Measurements from ENCODE around the gene C1QL1. TPM values are rescaled to one million over a fixed set of nuclear protein-coding genes. Genes with fewer than 3 reads are reported as not detected.

C1QL1 gene
- total and polyA plus RNA-seq, 2 donors (not counting 3 experiments of a cell fraction or from before 2014, with no cell fraction given), result 0.35 to 0.72 TPM

GRCh38 chr17:45011767-45012166, 43.7 kb upstream of the C1QL1 start:
- no peak for FAIRE-seq
- CTCF ChIA-PET, result interaction anchor here (1.0 to 1.8 kb wide), 4 partner anchors 9 to 124 kb away, joined by 3 to 7 read pairs (median 4); partner anchors contain the start of genes ACBD4 and C1QL1

DNA sequence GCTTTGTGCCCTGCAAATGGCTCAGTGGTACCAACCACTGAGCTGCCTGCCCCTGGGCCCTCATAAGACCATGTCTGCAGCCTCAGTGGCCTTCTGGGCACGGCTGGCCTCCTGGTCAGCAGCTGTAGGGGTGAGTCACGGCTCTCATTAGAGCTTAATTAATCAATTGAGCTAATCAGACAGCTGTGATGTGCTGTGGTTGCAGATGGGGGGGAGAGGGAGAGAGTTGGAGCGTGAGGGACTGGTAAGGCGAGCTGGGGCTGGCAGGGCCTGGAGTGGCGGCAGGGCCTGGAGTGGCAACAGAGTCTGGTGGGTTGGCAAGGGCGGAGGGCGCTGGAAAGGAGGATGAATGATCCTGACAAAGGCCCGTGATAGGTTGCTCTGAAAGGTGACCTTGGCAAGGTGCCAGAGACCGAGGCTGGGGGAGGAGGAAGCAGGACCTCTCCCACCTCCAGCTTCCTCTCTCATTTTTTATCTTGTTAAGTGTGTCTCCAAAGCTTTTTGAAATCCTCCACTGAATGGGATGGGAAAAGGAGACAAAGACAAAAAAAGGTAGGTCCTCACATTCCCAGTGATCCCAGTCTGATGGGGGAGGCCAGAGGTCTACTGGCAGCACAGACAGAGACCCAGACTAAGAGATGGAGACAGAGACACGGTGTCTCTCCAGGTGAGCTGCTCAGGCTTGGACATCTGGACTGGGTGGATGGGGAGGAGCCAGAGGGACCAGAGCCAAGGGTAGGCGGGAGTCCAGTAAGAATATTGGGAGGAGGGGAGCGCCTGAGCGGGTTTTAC, 41.8 kb upstream of the C1QL1 start:
- no peak overlapping the region for H2AFZ ChIP-seq (ENCODE audit: low read depth, low read length)
- TF ChIP-seq EZH2 (IDR thresholded peaks at IDR 0.05; ENCODE audit: borderline replicate concordance, low read depth, low read length, severe bottlenecking) (no peak), MYC (IDR thresholded peaks at IDR 0.05; ENCODE audit: low read depth, low read length) (no peak)
- TF ChIP-seq, protein P1, sequence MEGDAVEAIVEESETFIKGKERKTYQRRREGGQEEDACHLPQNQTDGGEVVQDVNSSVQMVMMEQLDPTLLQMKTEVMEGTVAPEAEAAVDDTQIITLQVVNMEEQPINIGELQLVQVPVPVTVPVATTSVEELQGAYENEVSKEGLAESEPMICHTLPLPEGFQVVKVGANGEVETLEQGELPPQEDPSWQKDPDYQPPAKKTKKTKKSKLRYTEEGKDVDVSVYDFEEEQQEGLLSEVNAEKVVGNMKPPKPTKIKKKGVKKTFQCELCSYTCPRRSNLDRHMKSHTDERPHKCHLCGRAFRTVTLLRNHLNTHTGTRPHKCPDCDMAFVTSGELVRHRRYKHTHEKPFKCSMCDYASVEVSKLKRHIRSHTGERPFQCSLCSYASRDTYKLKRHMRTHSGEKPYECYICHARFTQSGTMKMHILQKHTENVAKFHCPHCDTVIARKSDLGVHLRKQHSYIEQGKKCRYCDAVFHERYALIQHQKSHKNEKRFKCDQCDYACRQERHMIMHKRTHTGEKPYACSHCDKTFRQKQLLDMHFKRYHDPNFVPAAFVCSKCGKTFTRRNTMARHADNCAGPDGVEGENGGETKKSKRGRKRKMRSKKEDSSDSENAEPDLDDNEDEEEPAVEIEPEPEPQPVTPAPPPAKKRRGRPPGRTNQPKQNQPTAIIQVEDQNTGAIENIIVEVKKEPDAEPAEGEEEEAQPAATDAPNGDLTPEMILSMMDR (IDR thresholded peaks at IDR 0.05; ENCODE audit: extremely low read depth in 1 of 2, insufficient read depth in 1 of 2, low read depth in 1 of 2, low read length in 2 of 2), result no peak
- TF ChIP-seq, protein P2, sequence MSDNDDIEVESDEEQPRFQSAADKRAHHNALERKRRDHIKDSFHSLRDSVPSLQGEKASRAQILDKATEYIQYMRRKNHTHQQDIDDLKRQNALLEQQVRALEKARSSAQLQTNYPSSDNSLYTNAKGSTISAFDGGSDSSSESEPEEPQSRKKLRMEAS (IDR thresholded peaks at IDR 0.05; ENCODE audit: insufficient read depth, insufficient read length), result no peak
- intact Hi-C loops (cut with micrococcal nuclease), result no loop called here
- no peaks in the 10 kb centered on the region for H3K79me2 ChIP-seq (ENCODE audit: control insufficient read depth, insufficient read depth, low read length)
- ChIA-PET POLR2A (no interaction called here), CTCF (interaction anchor here (1.2 to 1.7 kb wide), 2 partner anchors 10 to 90 kb away, joined by 3 to 6 read pairs; no protein-coding TSS in a partner anchor)
- H3K36me3 ChIP-seq (ENCODE audit: control insufficient read depth in 2 of 2, extremely low read depth in 1 of 2, insufficient read depth in 2 of 2, low read length in 2 of 2), result no peaks in the 10 kb centered on the region
- no TSS peak for BruUV-seq (replicated peaks)
- H3K27ac ChIP-seq (ENCODE audit: insufficient read depth, low read depth, low read length), result no peak overlapping the region
- H3K4me3 ChIP-seq (replicated peaks in 1 of 3; ENCODE audit: insufficient read depth in 1 of 3, low read depth in 1 of 3, low read length in 3 of 3), result no peak overlapping the region
- no peaks in the 10 kb centered on the region for H4K20me1 ChIP-seq (replicated peaks; ENCODE audit: control insufficient read depth, extremely low read depth, insufficient read depth, low read length)
- DNase-seq (ENCODE audit: low read depth, low spot score) (no peak), FAIRE-seq (no peak)
- H3K9me3 ChIP-seq (replicated peaks; ENCODE audit: control insufficient read depth, insufficient read depth, low read length), result no peaks in the 10 kb centered on the region
- peaks cover 4 to 9% of the 10 kb centered on the region in 2 experiments for H3K27me3 ChIP-seq (ENCODE audit: control insufficient read depth in 2 of 2, insufficient read depth in 2 of 2, low read length in 2 of 2)
- H3K9me1 ChIP-seq (replicated peaks; ENCODE audit: control insufficient read depth, extremely low read depth, insufficient read depth, low read length), result no peaks in the 10 kb centered on the region
- no peak overlapping the region for H3K4me2 ChIP-seq (ENCODE audit: insufficient read depth, low read length)
- dilution Hi-C loops (cut with MboI; ENCODE audit: extremely low pct_ligation_motif_present, low sequenced_read_pairs), result no loop called here
- no peaks in the 10 kb centered on the region for H3K4me1 ChIP-seq (ENCODE audit: control insufficient read depth, extremely low read depth, insufficient read depth, low read length)
- no peak overlapping the region for H3K9ac ChIP-seq (replicated peaks; ENCODE audit: extremely low read depth, insufficient read depth, low read length)

More at GRCh38 chr17:45011767-45012166, 43.7 kb upstream of the C1QL1 start:
- intact Hi-C loops (cut with micrococcal nuclease), result no loop called here
- Histone ChIP-seq H3K9me1 (replicated peaks; ENCODE audit: control insufficient read depth, extremely low read depth, insufficient read depth, low read length) (no peaks in the 10 kb centered on the region), H3K9me3 (replicated peaks; ENCODE audit: control insufficient read depth, insufficient read depth, low read length) (no peaks in the 10 kb centered on the region), H3K4me3 (replicated peaks in 1 of 3; ENCODE audit: insufficient read depth in 1 of 3, low read depth in 1 of 3, low read length in 3 of 3) (no peak overlapping the region), H3K4me2 (ENCODE audit: insufficient read depth, low read length) (no peak overlapping the region), H4K20me1 (replicated peaks; ENCODE audit: control insufficient read depth, extremely low read depth, insufficient read depth, low read length) (no peaks in the 10 kb centered on the region), H2AFZ (ENCODE audit: low read depth, low read length) (no peak overlapping the region), H3K36me3 (ENCODE audit: control insufficient read depth in 2 of 2, extremely low read depth in 1 of 2, insufficient read depth in 2 of 2, low read length in 2 of 2) (no peaks in the 10 kb centered on the region), H3K79me2 (ENCODE audit: control insufficient read depth, insufficient read depth, low read length) (no peaks in the 10 kb centered on the region), H3K27me3 (ENCODE audit: control insufficient read depth in 2 of 2, insufficient read depth in 2 of 2, low read length in 2 of 2) (peaks cover 0 to 4% of the 10 kb centered on the region in 2 experiments), H3K27ac (ENCODE audit: insufficient read depth, low read depth, low read length) (no peak overlapping the region), H3K9ac (replicated peaks; ENCODE audit: extremely low read depth, insufficient read depth, low read length) (no peak overlapping the region), H3K4me1 (ENCODE audit: control insufficient read depth, extremely low read depth, insufficient read depth, low read length) (no peaks in the 10 kb centered on the region)
- no TSS peak for BruUV-seq (replicated peaks)
- DNase-seq (ENCODE audit: low read depth, low spot score), result no peak
- TF ChIP-seq GATA2 (IDR thresholded peaks at IDR 0.05; ENCODE audit: insufficient read depth, insufficient read length, low read depth, low read length) (no peak), EZH2 (IDR thresholded peaks at IDR 0.05; ENCODE audit: borderline replicate concordance, low read depth, low read length, severe bottlenecking) (no peak), POLR2A (IDR thresholded peaks at IDR 0.05; ENCODE audit: low read depth, low read length) (no peak)
- POLR2A ChIA-PET, result no interaction called here
- dilution Hi-C loops (cut with MboI; ENCODE audit: extremely low pct_ligation_motif_present, low sequenced_read_pairs), result no loop called here
